ENCODE results near the gene CZIB.
"Not testable (repeated sequence)": the region's sequence is repeated elsewhere in the genome, so short reads cannot be mapped to it uniquely, and the experiment has no call there.

CZIB gene

GRCh38 chr1:53238197-53239155 is 18.0 kb upstream of the CZIB start, which contains the start of gene MAGOH:
TSS of gene MAGOH (minus strand) at chr1:53238518. CDS start at chr1:53238448, 70 bp downstream.
- DNase-seq: peak; percentile 98

- DNase-seq: no peak
Observed at GRCh38 chr1:53237638-53238037, 17.2 kb upstream of the CZIB start.

GRCh38 chr1:53220962-53221286 is 490 bp upstream of the CZIB start:
- DNase-seq: no peak

DNA sequence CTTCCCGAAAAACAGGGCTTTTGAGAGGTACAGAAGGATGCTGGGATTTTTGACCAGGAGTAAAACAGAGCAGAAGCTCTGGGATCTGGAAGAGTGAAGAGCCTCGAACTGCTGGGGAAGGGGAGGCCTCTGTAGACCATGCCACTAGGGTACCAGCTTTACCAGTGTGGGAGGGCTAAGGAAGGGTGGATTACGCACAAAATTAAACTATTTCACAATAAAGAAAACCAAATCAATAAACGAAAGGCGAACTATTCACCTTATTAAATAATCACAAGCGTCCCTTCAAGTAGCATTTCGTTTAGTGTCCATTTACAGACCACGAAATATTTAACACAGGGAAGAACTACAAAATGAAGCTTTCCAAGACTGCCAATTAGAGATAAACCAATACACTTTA is 723 bp downstream of the CZIB start:
- DNase-seq: no peak

GRCh38 chr1:53218201-53218600 is 2.2 kb downstream of the CZIB start:
- no peak for DNase-seq

DNA sequence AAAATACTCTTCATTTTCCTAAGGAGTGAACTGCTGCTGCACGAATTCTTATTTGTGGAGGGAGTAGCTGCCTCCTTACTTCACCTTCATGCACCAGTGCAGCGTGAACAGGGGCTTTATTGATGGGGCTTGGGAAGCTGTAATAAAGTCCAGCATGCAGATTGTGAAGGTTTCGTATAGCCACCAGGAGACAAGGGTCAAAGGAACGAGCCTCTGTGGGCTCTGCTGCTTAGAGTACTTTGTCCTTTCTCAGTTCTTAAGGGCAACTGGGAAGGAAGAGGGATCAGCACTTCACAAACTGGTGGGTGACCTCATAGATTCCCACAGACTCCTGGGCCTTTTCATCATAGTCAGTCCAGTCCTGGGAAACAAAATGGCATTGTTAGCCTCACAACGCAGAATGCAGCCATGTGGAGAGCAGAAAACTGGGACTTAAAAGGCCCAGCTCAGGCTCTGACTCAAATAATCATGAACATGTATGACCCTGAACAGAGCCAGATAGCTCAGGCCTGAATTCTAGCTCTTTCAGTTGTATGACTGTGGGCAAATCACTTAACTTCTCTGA is 6.0 kb downstream of the CZIB start:
- DNase-seq: no peak

- no peak for DNase-seq
Observed at GRCh38 chr1:53210954-53211353, 9.5 kb downstream of the CZIB start.

- DNase-seq: no peak
Observed at GRCh38 chr1:53210352-53210751, 10.1 kb downstream of the CZIB start.

GRCh38 chr1:53207726-53208125 is 12.7 kb downstream of the CZIB start:
- no peak for DNase-seq

DNA sequence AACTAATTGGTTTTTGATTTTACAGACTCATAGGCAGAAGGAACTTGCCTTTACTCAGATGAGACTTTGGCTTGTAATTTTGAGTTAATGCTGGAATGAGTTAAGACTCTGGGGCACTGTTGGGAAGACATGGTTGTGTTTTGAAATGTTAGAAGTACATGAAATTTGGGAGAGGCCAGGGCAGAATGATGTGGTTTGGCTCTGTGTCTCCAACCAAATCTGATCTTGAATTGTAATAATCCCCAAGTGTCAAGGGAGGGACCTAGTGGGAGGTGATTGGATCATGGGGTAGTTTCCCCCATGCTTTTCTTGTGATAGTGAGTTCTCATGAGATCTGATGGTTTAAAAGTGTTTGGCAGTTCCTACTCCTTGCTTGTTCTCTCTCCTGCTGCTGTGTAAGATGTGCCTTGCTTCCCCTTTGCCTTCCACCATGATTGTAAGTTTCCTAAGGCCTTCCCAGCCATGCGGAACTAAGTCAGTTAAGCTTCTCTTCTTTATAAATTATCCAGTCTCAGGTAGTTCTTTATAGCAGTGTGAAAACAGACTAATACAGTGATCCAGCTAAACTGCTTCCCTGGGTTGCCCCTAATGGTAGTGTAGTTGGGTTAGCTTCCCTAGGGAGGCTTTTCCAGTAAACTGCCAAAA is 13.6 kb downstream of the CZIB start:
- no peak for DNase-seq

- DNase-seq: not testable (repeated sequence)
Observed at GRCh38 chr1:53206083-53206685, 14.2 kb downstream of the CZIB start.

- not testable (repeated sequence) for DNase-seq
Observed at GRCh38 chr1:53205496-53205895, 14.9 kb downstream of the CZIB start.

- no peak for DNase-seq
Observed at GRCh38 chr1:53203466-53203865, 17.0 kb downstream of the CZIB start.

GRCh38 chr1:53198241-53198651 is 22.2 kb downstream of the CZIB start:
- DNase-seq: no peak

GRCh38 chr1:53197291-53198200 is 22.9 kb downstream of the CZIB start:
- DNase-seq: no peak

DNA sequence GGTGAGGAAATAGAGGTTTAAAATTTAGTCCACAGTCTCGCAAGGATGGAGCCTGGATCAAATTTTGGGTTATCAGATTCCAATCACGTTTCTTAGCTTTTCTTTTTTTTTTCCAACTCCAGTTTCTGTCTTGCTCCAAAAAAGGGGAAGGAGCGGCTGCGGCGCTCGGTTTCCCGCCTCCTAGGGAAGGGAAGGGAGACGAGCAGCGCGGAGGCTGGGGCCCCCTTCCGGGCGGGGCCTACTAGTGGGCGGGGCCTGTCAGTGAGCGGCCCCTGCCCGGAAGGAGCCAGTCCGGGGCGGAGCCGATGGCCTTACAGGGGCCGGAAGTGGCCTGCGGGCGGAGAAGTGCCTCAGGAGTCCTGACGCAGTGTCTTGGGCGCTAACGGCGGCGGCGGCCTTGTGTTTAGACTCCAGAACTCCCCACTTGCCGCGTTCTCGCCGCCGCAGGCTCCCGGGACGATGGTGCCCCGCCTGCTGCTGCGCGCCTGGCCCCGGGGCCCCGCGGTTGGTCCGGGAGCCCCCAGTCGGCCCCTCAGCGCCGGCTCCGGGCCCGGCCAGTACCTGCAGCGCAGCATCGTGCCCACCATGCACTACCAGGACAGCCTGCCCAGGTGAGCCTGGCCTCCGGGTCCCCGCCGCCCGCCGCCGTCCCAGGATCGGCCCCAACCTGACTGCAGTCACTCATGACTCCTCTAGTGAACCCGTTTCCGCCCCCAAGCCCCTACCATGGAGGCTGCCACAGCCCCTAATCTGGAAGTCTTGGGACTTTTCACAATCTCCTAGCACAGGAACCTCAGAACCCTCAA is 23.7 kb downstream of the CZIB start, which contains the start of gene CPT2:
CPT2 (plus strand) TSS at position 340 of the 806 bp plus-strand sequence; CDS start at position 460, 120 bp downstream.
- peak; percentile 96 for DNase-seq

DNA sequence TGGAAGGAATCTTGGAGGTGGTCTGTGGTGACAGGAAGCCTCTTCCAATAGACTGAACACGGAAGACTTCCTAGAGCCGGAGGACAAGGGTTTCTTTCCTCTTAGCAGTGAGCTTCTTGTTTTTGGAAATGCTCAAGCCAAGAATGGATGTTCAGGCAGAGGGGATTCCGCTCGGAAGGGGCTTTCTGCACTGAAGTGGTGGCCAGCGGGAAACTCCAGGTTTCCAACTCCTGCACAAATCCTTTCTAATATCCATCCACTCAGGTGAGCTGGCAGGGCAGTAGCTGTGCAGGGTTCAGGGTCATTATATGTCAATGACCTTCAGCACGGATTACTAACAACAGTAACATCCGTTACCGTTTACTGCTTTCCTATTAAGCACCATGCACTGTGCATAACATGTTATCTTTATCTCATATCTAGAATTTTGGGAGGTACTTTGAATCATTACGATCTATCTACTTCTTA is 24.4 kb downstream of the CZIB start:
- no peak for DNase-seq

- DNase-seq: no peak
Observed at GRCh38 chr1:53195246-53196016, 25.0 kb downstream of the CZIB start.

DNA sequence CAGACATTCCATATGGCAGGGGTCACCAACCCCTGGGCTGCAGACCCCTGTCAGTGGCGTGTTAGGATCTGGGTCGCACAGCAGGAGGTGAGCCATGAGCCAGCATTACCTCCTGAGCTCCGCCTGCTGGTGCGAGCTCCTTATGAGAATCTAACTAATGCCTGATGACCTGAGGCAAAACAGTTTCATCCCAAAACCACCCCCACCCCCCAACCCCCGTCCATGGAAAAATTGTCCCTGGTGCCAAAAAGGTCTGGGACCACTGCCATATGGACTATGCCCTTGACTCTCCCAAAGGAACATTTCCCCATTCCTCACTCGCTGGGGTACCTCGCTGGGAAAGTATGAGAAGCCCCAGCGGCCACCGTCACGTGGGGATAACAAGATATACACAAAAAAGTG is 30.2 kb downstream of the CZIB start:
- DNase-seq: no peak

- no peak for DNase-seq
Observed at GRCh38 chr1:53189061-53189460, 31.4 kb downstream of the CZIB start.

Measured in activated effector memory CD4-positive, alpha-beta T cell treated with anti-CD3 and anti-CD28 coated beads, Interleukin-2, amount 50 U/mL, for 16 hours (primary cell).